Neural cell (in vitro differentiated cells): ENCODE results near the gene C20orf202. TPM values are rescaled to one million over a fixed set of nuclear protein-coding genes. Genes with fewer than 3 reads are reported as not detected.

Source experiments
- H2AFZ ChIP-seq: fragments of 200-600, 300-800 bp; sonication (generic), shearing (Covaris generic); 2 replicates; pipeline ENCODE4 v1.6.0; 2014; ENCODE audit warnings: low read depth, mild to moderate bottlenecking, antibody characterized with exemption, low read length, moderate library complexity
- H3F3A ChIP-seq: fragments of 200-600 bp; shearing (Covaris generic); 2 replicates; pipeline ENCODE4 v1.6.1; 2016; ENCODE audit warnings: mild to moderate bottlenecking, moderate library complexity, mixed read lengths, antibody characterized with exemption, low read length; ENCODE audit not compliant: insufficient read depth, poor library complexity, severe bottlenecking
- H3K27ac ChIP-seq: fragments of 200-600, 300-800 bp; sonication (generic), shearing (Covaris generic); 2 replicates; pipeline ENCODE4 v1.5.1; 2014; ENCODE audit warnings: mild to moderate bottlenecking, low read length, moderate library complexity
- H3K27me3 ChIP-seq: fragments of 300-800, 200-600 bp; sonication (generic), shearing (Covaris generic); 2 replicates; pipeline ENCODE4 v1.6.0; 2014; ENCODE audit warnings: mild to moderate bottlenecking, low read depth, low read length, moderate library complexity; ENCODE audit not compliant: insufficient read depth
- H3K36me3 ChIP-seq: fragments of 300-800, 200-600 bp; sonication (generic), shearing (Covaris generic); 2 replicates; pipeline ENCODE4 v1.5.1; 2014; ENCODE audit warnings: mild to moderate bottlenecking, antibody characterized with exemption, low read length, moderate library complexity; ENCODE audit not compliant: insufficient read depth
- H3K4me2 ChIP-seq: fragments of 300-800, 200-600 bp; sonication (generic), shearing (Covaris generic); 2 replicates; pipeline ENCODE4 v1.6.0; 2014; ENCODE audit warnings: mild to moderate bottlenecking, low read length
- H3K4me3 ChIP-seq: fragments of 300-800, 200-600 bp; sonication (generic), shearing (Covaris generic); 2 replicates; pipeline ENCODE4 v1.5.1; 2014; ENCODE audit warnings: mild to moderate bottlenecking, low read length, moderate library complexity
- H3K79me2 ChIP-seq: fragments of 200-600 bp; shearing (Covaris generic); replicated peaks from 2 replicates; pipeline ENCODE4 v1.6.0; 2014; ENCODE audit warnings: mild to moderate bottlenecking, low read length, moderate library complexity; ENCODE audit not compliant: insufficient read depth
- H3K9ac ChIP-seq: fragments of 300-800, 200-600 bp; sonication (generic), shearing (Covaris generic); 2 replicates; pipeline ENCODE4 v1.6.1; 2016; ENCODE audit warnings: mild to moderate bottlenecking, low read length, mixed read lengths
- H3K9me2 ChIP-seq: fragments of 200-600 bp; shearing (Covaris generic); 2 replicates; pipeline ENCODE4 v1.6.1; 2016; ENCODE audit warnings: mild to moderate bottlenecking, low read length, mixed read lengths; ENCODE audit not compliant: insufficient read depth
- H3K9me3 ChIP-seq: fragments of 200-600, 300-800 bp; sonication (generic), shearing (Covaris generic); 2 replicates; pipeline ENCODE4 v1.6.1; 2016; ENCODE audit warnings: mild to moderate bottlenecking, mixed run types, low read length, moderate library complexity, mixed read lengths
- H4K20me1 ChIP-seq: fragments of 200-600 bp; shearing (Covaris generic); 2 replicates; pipeline ENCODE4 v1.6.1; 2016; ENCODE audit warnings: mild to moderate bottlenecking, mixed run types; ENCODE audit not compliant: insufficient read depth
- CTCF ChIP-seq: fragments of 450-650 bp; IDR thresholded peaks from 2 replicates; pipeline ENCODE4 v1.5.1; 2014; ENCODE audit warnings: antibody characterized with exemption, mild to moderate bottlenecking, moderate library complexity; ENCODE audit not compliant: poor library complexity, severe bottlenecking
- EP300 ChIP-seq: fragments of 450-650 bp; conservative IDR thresholded peaks from 2 replicates; pipeline ENCODE4 v1.6.1; 2014; ENCODE audit warnings: antibody characterized with exemption, mild to moderate bottlenecking, moderate library complexity; ENCODE audit not compliant: poor library complexity, severe bottlenecking
- EZH2 ChIP-seq: fragments of 200-600, 300-800 bp; shearing (Covaris generic), sonication (generic); IDR thresholded peaks from 2 replicates; pipeline ENCODE4 v1.6.1; 2014; ENCODE audit warnings: antibody characterized with exemption, low read length, borderline replicate concordance, mild to moderate bottlenecking; ENCODE audit not compliant: insufficient read depth, poor library complexity, severe bottlenecking
- MXI1 ChIP-seq: fragments of 450-650 bp; conservative IDR thresholded peaks from 2 replicates; pipeline ENCODE4 v1.6.1; 2014; ENCODE audit warnings: antibody characterized with exemption, mild to moderate bottlenecking; ENCODE audit not compliant: poor library complexity, severe bottlenecking
- RAD21 ChIP-seq: fragments of 450-650 bp; conservative IDR thresholded peaks from 2 replicates; pipeline ENCODE4 v1.6.1; 2014; ENCODE audit warnings: antibody characterized with exemption, mild to moderate bottlenecking, moderate library complexity
- SMC3 ChIP-seq: fragments of 450-650 bp; conservative IDR thresholded peaks from 2 replicates; pipeline ENCODE4 v1.6.1; 2014; ENCODE audit warnings: antibody characterized with exemption, mild to moderate bottlenecking, moderate library complexity; ENCODE audit not compliant: poor library complexity
- polyA plus RNA-seq: library from polyadenylated mRNA; depleted of rRNA; stranded (reverse); fragments of >200 nt; gene quantifications from 2 replicates; pipeline ENCODE4 v1.2.3, GENCODE V29; 2014
- TF ChIP-seq, protein P1 (sequence below): IDR thresholded peaks from 2 replicates; pipeline ENCODE4 v1.6.1; 2012; ENCODE audit warnings: borderline replicate concordance

The C20orf202 gene
- polyA plus RNA-seq, 1 donor from 2014 or later = 0.62 TPM

GRCh38 chr20:1184638-1185315 is 18.5 kb upstream of the C20orf202 start, which contains the start of gene TMEM74B:
TMEM74B (minus strand) TSS chr20:1184981; CDS start chr20:1183801, 1,180 bp downstream.
- Histone ChIP-seq H3K36me3 (no peaks in the 10 kb centered on the region), H3K9ac (peak within 1 kb of the TSS; percentile 65), H3F3A (no peaks in the 10 kb centered on the region), H3K4me3 (peak within 1 kb of the TSS; percentile 79), H4K20me1 (no peaks in the 10 kb centered on the region), H3K27me3 (peaks cover 8% of the 10 kb centered on the region), H2AFZ (peak within 1 kb of the TSS; percentile 21), H3K4me2 (peak within 1 kb of the TSS; percentile 73), H3K9me2 (no peaks in the 10 kb centered on the region), H3K79me2 (no peaks in the 10 kb centered on the region), H3K27ac (no peak within 1 kb of the TSS), H3K9me3 (no peaks in the 10 kb centered on the region)
- TF ChIP-seq RAD21 (no peak), SMC3 (no peak), MXI1 (peak; percentile 58), EZH2 (no peak)
- TF ChIP-seq, protein P1, sequence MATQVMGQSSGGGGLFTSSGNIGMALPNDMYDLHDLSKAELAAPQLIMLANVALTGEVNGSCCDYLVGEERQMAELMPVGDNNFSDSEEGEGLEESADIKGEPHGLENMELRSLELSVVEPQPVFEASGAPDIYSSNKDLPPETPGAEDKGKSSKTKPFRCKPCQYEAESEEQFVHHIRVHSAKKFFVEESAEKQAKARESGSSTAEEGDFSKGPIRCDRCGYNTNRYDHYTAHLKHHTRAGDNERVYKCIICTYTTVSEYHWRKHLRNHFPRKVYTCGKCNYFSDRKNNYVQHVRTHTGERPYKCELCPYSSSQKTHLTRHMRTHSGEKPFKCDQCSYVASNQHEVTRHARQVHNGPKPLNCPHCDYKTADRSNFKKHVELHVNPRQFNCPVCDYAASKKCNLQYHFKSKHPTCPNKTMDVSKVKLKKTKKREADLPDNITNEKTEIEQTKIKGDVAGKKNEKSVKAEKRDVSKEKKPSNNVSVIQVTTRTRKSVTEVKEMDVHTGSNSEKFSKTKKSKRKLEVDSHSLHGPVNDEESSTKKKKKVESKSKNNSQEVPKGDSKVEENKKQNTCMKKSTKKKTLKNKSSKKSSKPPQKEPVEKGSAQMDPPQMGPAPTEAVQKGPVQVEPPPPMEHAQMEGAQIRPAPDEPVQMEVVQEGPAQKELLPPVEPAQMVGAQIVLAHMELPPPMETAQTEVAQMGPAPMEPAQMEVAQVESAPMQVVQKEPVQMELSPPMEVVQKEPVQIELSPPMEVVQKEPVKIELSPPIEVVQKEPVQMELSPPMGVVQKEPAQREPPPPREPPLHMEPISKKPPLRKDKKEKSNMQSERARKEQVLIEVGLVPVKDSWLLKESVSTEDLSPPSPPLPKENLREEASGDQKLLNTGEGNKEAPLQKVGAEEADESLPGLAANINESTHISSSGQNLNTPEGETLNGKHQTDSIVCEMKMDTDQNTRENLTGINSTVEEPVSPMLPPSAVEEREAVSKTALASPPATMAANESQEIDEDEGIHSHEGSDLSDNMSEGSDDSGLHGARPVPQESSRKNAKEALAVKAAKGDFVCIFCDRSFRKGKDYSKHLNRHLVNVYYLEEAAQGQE = no peak

- Histone ChIP-seq H3K4me3 (peak overlapping the region; percentile 79), H4K20me1 (no peaks in the 10 kb centered on the region), H3K9ac (peak overlapping the region; percentile 65), H3K27me3 (peaks cover 8% of the 10 kb centered on the region), H3K9me3 (no peaks in the 10 kb centered on the region), H3K4me2 (no peak overlapping the region), H3K36me3 (no peaks in the 10 kb centered on the region), H3F3A (no peaks in the 10 kb centered on the region), H3K79me2 (no peaks in the 10 kb centered on the region), H3K9me2 (no peaks in the 10 kb centered on the region), H2AFZ (no peak overlapping the region), H3K27ac (no peak overlapping the region)
- TF ChIP-seq EP300 = no peak
Observed at GRCh38 chr20:1185316-1185741, 17.9 kb upstream of the C20orf202 start.

GRCh38 chr20:1185790-1186334 is 17.4 kb upstream of the C20orf202 start:
- H3F3A ChIP-seq = no peaks in the 10 kb centered on the region
- TF ChIP-seq EZH2 = no peak
- TF ChIP-seq, protein P1 = no peak
- TF ChIP-seq SMC3 = peak; percentile 43
- TF ChIP-seq RAD21 = peak; percentile 61
- TF ChIP-seq EP300 = no peak
- peak; percentile 76 for TF ChIP-seq CTCF
- H4K20me1 ChIP-seq = no peaks in the 10 kb centered on the region
- H3K9me2 ChIP-seq = no peaks in the 10 kb centered on the region
- H3K4me2 ChIP-seq = no peak overlapping the region
- no peaks in the 10 kb centered on the region for H3K36me3 ChIP-seq
- H2AFZ ChIP-seq = no peak overlapping the region
- peak overlapping the region; percentile 79 for H3K4me3 ChIP-seq
- peak overlapping the region; percentile 65 for H3K9ac ChIP-seq
- H3K79me2 ChIP-seq = no peaks in the 10 kb centered on the region
- no peak overlapping the region for H3K27ac ChIP-seq
- no peaks in the 10 kb centered on the region for H3K9me3 ChIP-seq
- H3K27me3 ChIP-seq = peaks cover 8% of the 10 kb centered on the region
